GM18909 (cell line): ENCODE results near the gene SSBP3.
"Not testable (repeated sequence)": the region's sequence is repeated elsewhere in the genome, so short reads cannot be mapped to it uniquely, and the experiment has no call there.

Experiments used
- ATAC-seq: cut with Tn5 transposase; IDR thresholded peaks from one replicate; pipeline ENCODE4 v1.9.1; 2021; ENCODE audit warnings: mild to moderate bottlenecking; ENCODE audit not compliant: unreplicated experiment, poor library complexity

The SSBP3 gene

DNA sequence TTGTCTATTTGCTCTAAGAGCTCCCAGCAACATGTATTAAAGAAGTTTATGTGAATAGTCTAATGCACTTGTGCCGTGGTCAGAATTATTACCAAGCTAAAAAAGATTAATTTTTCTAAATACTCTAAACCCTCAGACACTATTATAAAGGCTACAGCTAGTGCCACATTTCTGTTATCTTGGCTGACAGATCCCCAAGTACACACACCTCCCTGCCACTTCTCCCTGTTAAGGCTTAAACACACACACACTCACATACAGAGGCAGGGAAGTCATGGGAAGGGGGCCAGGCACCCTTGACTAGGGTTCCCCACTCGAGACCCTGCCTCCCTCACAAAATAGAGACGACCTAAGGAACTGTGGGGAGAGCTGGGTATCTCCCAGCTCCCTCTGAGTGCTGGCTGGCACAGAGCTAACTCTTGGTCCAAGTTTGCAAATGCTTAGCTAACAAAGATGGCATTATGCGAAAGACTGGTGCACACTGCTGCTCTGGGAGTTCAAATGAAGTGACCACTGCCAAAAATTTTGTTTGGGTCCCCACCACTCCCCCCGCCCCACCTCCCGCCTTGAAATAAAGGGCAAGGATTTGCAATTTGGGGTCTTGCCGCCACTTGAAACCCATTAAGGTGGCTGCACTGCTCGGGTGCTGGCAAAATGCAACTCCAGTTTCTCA, 9.8 kb downstream of the SSBP3 start:
- no peak for ATAC-seq

DNA sequence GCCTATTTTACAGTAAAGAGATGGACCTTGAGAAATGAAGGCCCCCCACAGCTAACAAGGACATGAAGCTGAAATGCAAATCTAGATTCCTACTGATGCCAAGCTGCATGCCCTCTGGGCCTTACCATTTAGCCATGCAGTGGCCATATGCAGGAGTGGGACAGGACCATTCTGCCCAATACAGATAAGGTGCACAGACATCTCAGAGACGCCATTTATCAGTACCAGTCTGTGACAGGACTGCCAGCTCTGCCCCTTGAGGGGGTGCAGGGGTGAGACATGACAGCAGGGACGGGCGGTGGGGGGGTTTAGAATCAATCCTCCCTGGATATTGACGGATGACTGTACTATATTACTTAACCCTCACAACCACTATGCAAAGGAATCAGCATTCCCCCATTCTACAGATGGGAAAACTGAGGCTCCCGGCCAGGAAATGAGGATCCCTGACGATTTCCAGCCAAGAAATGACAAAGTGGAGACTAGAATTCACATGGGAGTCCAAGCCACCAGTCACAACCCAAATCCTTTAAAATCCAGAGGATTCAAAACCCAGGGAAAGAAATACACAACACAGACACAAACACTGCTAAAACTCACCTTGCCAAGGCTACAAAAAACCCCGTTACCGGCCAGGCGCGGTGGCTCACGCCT, 10.8 kb downstream of the SSBP3 start:
- ATAC-seq = no peak

DNA sequence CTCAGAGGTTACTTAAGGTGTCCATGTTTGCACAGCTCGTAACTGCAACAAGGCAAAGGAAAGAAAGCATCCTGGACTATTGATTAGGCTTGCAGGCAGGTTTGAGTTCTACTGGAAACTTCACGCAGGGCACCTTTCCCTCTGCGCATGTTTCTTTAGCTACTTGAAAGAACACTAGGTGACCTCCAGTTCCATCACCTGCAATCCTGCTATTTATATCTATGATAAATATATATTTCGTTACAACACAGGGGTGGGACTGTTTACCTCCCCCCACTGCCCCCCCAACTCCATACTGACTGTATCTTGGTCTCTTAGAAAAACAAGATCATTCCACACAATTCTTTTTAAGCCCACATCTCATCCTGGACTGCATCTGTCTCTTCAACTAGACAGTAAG, 12.1 kb downstream of the SSBP3 start:
- ATAC-seq = no peak

DNA sequence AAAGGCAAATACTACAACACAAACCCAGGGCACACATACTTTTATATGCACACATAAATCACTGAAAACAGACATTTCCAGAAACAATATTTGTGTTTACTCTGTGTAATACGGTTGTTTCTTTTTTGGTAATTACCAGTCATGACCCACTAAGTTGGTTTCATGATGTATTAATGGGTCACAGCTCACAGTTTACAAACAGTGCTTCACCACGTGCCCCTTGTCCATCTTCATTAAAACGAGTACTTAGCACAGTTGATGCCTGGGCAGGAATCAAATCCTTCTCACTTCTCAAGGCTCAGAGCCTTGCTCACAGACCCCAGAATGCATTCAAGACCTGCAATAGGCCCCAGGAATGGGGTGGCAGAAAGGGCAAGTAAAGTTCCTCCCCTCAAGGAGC, 13.8 kb downstream of the SSBP3 start:
- ATAC-seq = no peak

DNA sequence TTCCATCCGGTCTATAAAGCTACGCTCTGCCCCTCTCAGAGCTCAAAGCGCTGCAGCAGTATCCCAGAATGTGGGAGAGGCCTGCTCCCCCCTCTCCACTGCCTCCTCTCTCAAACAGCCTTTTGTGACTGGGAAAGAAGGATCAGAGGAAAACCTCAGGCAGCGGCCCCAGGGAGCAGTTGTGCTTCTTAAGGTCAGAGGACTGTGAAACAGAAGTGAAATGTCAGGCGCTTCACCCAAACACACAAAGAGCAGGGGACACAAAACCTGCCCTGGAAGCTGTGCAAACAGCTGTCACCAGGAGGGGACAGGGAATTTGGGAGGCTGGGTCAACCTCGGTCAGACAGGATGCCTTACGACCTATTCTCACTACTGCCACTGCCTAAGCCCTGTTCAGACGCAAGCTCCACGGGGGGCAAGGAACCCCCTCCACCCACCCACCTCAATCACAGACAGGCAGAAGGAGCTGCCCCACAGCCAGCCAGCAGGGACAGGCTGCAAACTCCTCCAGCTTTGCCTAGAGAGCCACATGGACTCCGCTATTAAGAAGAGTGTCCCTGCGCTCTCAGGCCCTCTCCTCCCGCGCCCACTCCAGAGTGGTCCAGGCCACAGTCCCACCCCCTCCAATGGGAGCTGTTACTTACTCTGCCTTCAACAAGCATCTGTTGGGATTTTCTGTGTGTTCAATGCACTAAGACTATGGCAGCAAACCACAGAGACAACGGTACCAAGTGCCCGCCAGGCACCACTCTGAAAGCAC, 14.6 kb downstream of the SSBP3 start:
- no peak for ATAC-seq

DNA sequence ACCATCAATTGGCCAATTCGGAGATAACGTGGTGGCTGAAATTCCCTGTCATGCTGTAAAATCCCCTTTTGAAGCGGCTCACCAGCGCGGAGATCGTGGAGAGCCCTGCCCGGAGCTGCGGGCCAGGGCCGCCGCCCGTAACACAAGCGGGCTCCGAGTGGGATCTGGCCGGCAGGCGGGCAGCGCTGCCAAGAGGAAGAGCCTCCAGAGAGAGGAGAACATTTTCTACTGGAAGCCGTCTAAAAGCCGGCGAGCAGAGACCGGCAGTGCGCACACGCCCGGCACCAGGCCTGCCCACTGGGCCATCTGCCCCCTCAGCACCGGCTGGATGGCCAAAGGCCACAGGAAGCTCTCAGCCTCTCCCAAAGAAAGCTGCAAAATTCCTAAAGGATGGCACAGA, 15.5 kb downstream of the SSBP3 start:
- no peak for ATAC-seq

DNA sequence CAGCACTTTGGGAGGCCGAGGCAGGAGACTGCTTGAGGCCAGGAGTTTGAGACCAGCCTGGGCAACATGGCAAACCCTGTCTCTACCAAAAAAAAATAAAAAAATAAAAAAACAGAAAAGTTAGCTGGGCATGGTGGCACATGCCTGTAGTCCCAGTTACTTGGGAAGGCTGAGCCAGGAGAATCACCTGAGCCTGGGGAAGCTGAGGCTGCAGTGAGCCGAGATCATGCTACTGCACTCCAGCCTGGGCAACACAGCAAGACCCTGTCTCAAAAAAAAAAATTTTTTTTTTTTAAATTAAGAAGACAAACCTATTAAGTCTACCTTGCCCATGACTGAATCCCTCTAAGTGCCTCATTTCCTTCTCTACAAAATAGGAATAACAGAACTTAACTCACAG, 16.6 kb downstream of the SSBP3 start:
- ATAC-seq = not testable (repeated sequence)

DNA sequence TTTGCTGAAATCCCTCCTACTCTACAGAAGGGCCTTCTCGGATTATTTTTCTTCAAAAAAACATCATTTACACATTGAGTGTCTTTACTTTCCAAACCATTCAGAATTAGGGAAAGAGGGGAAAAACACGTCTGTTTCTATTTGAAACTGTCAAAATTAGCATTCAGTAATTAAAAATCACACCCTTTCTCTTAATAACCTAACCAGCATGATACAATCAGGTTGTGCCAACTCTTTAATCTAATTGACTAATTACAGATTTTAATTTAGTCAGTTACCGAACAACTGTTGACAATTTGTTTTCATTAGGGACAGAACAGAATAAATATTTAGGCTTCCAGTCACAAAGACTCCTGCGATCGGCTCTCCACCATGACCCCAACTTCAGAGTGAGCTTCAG, 18.8 kb downstream of the SSBP3 start:
- ATAC-seq = no peak

DNA sequence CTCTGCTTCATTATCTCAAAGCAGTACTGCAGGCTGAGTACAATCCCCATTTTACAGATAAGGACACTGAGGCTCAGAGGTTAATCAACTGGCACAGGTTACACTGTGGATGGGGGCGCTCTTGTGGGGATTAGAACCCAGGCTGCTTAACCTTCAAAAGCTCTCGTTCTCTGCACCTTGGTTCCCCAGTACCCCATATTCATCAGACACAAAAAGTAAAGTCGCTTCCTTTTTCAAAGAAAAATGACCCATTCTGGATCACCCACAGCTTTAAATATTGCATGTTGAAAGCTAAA, 20.5 kb downstream of the SSBP3 start:
- no peak for ATAC-seq

DNA sequence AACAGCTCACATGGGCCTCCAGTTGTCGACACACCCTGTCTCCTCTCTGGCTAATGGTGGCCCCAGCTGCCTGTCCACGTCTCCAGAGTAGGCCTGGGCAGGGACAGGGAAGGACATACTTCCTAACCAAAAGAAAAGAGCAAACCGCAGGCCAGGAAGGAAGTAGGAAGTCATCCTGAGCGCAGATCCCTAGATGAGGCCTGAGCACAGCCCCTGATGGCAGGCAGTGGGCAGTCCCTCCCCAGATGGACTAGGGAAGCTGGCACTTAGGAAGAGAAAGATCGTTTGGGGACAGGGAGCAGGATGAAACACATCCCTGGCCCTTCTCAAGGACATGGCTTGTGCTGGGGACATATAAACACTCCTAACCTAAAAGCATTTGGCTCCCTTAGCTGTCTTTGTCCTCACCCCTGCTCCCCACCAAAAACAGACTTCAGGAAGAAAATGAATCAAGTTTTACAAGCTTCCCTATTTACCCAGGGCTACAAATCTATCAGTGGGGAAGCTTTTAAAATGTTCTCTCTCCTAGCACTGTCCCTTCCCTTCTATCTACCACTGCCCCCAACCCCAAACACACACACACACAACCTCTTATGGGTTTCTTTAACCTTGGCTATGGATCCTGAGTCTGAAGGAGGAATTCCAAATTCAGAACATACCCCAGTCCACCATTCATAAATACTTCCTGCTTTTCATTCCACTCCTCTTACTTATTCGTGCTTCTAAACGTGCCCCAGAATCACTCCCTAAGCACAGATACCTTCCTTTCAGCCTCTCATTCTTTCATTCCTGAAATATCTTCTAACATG, 21.1 kb downstream of the SSBP3 start:
- ATAC-seq = no peak

DNA sequence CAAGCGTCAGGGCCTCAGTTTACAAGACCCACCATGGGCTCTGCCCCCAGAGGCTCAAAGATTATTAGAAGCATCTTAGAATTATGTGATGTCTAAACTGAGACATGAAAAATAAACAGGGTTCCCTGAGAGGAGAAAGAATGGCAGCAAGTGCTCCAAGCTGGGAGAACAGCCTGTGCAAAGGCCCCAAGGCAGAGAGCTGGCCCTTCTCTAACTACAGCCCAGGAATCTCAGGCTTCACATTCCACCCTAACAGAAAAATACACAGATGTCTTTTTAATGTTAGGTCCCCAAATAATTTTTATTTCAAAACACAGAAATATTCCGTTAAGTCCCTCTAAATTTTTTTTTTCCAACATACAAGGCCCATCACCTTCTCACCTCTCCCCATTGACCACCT, 21.7 kb downstream of the SSBP3 start:
- ATAC-seq = no peak

DNA sequence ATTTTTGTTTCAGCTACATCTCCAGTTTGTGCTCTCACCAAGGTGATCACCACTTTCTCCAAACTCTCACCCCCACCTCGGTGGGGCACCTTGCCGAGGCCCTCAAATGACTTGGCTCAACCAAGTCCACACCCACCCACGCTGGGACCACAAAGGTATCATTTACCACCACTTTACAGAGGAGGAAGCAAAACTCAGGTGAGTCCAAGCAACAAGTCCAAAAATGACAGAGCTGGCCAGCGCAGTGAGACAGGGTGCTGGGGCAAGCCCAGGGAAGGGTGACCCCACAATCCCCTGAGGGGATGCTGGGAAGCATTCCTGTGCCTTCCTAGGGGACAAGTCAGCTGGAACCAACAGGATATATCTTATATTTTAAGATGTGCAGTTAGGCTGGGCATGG, 24.7 kb downstream of the SSBP3 start:
- no peak for ATAC-seq

DNA sequence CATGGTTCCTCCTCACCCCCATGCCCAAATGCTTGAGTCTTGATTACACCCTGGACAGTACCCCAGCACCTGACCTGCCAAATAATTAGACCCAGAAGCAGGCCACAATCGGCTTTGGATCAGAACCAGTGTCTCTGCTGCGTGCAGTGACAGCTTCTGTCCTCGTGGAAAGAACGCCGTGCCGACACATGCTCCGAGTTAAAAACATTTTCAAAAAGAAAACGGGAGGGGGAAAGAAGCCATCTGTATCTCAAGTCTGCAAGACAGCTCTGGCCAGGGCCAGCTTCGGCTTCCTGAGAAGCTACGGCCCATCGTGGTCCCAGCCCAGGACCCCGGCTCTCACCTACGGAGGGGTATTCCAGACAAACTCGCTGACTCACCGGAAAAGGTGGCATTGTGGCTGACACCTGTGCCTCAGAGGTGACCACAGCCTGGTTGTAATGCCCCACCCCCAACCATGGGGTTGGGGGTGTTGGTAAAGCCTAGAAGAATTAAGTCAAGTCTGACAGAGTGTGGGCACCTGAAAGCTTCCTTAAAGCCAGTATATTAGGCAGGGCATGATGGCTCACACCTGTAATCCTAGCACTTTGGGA, 25.8 kb downstream of the SSBP3 start:
- no peak for ATAC-seq

DNA sequence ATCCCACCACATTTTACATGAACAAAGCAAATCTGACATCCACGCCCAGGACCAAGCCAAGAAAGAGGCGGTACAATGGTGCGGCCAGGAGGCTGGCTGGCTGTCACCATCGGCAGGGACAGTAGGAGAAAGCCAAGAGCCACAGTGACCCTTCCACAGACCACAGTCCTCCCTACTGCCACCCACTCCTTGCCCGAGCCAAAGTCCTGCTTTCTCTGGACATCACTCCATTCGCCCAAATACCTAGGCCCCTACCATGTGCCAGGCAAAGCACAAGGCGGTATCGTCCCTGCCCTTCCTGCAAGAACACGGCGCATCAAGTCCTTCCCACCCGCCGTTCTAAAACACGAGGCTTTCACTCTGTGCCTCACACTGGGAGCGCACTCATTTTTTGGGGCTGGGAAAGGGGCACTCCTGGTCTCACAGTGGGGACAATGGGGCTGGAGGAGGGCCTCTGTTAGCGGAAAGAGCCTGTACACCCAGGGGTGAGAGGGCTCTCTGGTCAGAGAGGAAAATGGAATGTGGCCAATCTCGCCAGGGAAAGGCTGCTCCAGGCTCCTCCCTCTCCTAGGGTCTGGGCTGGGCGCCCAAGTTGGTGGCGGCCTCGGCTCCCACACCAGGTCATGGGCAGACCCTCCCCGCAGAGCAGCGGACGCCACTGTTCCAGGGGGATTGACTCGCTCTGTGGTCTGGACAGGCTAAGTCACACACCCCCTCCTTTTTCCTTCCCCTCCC, 26.5 kb downstream of the SSBP3 start:
- no peak for ATAC-seq

DNA sequence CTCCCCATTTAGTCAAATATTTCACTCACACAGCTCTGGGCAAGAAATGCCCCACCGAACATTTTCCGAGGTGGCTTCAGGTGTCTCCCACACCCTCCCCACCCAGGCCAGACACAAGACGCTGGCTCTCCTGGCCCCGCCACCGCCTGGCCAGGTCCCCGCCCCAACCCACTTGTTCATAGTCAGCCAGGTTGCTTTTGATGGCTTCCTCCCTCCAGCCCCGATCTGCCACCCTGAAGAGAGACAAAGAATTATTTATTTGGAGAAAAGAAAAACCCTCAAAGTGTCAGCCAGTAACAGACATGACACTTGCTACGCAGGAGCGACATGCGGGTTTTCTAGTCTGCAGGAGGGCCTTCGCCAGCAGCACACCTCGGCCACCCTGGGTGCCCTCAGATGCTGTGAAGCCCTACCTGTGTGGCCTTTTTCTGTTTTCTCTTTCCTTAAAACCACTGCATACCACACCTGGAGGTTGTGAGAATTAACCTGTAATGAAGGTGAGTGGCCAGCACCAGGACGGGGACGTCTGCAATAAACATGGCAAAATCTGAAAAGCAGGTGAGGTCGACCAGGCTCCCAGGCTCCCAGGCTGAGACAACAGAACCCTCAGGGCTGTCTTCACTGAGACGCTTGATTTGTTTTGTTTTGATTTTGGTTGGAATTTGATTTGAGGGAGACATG, 27.2 kb downstream of the SSBP3 start:
- no peak for ATAC-seq

DNA sequence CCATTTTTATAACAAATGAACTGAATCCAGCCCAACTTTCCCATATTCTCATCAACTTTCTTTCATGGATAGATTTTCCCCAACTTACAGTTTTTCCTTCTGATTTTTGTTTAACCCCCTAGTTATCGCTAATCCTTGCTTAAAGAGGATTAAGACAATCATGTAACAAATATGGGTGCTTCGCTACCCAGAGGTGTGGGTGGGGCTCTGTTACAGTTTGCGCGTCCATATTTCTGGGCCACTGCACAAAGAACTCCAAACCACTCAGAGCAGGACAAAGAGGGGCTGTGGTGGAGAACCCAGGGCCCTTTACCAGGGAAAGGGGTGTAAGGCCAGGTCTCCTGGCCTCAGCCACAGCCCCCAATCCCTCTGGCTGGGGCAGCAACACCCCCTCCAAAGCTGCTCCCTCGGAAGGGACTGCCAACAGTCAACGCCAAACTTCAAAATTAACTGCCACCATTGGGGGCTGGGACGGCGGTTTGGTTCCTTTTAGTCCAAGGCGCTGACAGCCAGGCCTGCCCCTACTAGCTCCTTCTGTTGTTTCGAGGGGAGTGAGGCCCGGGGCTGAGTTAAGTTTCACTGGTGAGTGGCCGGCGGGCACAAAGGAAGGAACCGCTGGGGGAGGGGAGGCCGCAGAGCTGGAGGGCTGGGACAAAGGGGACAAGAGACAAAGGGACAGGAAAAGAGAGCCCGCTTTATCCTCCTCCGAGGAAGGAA, 27.9 kb downstream of the SSBP3 start:
- no peak for ATAC-seq

DNA sequence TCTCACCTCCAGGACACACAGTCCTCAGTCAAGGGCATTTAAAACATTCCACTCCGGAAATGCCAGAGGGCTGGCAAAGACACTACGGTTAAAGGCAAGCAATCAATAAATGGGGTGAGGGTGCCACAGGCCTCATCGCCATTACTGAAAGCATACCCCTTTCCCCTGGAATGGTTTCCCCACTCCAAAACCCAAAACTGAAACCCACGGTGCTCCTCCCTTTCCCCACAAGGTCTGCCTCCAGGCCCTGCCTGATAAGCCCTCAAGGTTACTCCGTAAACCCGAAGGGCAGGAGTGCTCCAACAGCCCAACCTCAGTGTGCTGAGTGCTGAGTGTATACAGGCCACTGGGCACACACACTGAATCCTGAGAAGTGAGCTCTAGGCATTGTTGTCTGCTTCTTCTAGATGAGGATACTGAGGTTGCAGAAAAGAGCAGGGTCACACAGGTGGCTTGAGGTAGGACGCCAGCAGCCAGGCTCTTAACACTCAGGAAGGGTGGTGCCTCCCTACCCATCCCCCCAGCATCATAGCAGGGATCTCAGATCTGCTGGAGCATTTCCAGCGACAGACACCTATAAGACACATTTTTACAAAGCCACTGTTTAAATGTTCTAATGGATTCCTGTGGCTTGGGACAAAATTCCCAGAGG, 29.0 kb downstream of the SSBP3 start:
- peak; percentile 9 for ATAC-seq

DNA sequence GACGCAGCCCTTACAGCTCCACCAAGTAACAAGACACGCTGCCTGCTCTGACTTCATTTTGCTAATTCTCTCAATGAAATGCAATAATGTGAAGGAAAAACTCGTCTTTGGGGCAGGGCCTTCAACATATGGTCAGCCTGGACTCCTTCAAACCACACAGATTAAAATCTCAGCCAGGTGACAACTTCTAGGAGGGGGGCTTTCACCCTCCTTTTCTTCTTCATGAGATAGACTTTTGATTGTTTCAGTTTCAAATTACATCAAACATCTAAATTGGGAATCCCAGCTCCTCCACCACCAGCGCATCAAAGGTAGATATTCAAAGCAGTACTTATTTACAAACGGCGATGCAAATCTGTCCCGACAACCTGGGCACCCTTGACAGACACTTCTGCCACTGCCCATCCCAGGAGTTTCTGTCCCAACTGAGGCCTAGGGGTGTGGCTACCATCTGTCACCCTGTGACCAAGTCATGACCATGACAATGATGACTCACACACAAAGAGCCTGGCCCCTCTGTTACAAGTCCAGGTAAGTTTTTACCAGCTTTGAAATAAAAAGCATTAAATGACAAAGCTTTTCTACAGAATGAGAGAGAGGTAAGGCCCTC, 29.7 kb downstream of the SSBP3 start:
- ATAC-seq = peak; percentile 52
